ENCODE measurements around the gene SOHLH1.

DNA sequence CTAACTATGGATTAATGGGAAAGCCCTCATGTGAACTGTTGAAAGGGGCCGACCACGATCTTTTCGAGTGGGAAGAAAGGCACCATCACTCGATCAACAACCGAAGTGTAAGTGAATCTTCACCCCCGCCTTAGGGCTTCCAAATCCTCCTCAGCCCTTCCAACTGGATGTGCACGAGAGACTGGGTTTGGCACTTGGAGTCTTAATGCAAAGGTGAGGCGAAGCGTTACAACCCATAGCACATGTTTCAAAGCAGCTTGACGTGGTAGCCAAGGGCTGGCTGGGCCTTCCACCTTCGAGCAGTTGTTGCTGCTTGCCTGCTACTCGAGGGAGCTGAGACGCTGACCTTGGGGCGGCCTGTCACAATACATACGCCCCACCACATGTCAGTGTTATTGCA is 41.9 kb downstream of the SOHLH1 start:
- no peak for TF ChIP-seq EZH2 (IDR thresholded peaks at IDR 0.05; ENCODE audit: insufficient read depth, poor library complexity, severe bottlenecking)
- TF ChIP-seq EZH2phosphoT487 (IDR thresholded peaks at IDR 0.05; ENCODE audit: insufficient read depth, low read depth) = no peak

Measured in GM23248 (cell line).